G401.6 (cell line): ENCODE measurements around the gene BRINP2.

Experiments used
- FAIRE-seq: peaks from 2 replicates; lab custom pipeline; 2012; peaks lifted over from hg19 to GRCh38; lab: Jason Lieb, UNC

BRINP2 gene

DNA sequence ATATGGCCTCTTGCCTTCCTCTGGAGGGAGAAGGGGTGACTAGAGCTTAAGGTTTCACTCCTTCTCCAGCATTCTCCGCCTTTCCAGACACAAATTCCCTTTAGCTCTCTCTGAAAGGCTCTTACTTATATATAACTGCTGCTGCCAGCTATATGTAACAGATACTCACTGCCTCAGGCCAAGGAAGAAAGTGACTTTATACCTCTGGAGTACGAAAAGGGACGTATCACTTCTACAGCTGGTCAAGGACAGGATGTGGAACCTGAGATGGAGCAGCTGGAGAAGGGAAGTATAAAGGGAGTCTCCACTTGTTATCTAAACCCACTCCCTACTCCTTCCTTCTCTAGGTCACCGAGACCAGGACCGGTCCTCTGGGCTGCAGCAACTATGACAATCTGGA lies 102.4 kb downstream of the BRINP2 start:
- FAIRE-seq = no peak

GRCh38 chr1:177274687-177275211 lies 104.0 kb downstream of the BRINP2 start:
- no peak for FAIRE-seq

GRCh38 chr1:177275736-177276135 lies 105.0 kb downstream of the BRINP2 start:
- FAIRE-seq = no peak

DNA sequence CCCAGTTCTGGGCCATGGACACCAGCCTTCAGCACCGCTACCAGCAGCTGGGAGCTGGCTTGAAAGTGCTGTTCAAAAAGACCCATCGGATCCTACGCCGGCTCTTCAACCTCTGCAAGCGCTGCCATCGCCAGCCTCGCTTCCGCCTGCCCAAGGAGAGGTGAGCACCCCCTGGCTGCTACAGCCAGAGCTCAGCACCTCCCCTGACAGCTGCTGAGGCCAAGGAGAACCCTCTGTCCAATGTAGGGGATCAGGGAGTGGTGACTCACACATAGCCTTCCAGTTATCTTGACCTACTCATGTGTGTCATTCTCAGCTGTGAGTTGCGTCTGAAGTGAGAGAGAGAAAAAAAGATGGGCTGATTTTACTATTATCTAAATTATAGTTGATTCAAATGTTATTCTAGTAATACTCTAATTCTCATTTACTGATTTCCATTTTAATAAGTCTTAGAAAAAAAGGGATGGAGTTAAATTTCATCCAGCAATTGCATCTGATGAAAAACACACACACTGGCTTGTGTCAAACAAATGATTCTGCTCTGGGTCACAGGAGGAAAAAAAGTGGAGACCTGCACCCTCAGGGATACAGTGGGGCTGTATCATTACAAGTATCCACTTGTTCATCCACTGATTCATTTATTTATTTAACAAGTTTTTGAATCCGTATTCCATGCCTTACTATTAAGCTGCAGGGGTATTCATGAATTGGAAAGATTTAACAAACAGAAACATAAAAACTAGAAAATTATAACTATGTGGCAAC lies 108.0 kb downstream of the BRINP2 start:
- FAIRE-seq = no peak

- FAIRE-seq = no peak
Measured at GRCh38 chr1:177281901-177282300, 111.1 kb downstream of the BRINP2 start.

- FAIRE-seq = no peak
Measured at GRCh38 chr1:177282976-177283375, 112.2 kb downstream of the BRINP2 start.

DNA sequence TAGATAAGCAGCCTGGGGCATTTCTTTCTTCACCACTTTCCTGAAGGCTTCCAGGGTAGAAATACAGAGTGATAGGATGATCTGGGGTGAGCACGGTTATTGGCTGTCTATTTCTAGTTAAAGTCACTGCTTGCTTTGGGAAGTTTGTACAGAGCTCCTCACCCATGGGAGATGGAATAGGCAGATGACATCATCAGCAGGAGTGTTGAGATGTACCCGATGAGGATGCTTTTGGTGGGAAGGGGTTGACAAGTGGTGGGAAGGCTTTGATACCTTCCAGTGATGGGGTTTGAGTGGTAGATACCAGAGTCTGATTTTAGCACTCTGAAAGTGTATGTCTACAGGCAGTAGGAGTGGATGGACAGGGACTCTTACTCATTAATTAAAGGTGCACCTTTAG lies 112.6 kb downstream of the BRINP2 start:
- no peak for FAIRE-seq

DNA sequence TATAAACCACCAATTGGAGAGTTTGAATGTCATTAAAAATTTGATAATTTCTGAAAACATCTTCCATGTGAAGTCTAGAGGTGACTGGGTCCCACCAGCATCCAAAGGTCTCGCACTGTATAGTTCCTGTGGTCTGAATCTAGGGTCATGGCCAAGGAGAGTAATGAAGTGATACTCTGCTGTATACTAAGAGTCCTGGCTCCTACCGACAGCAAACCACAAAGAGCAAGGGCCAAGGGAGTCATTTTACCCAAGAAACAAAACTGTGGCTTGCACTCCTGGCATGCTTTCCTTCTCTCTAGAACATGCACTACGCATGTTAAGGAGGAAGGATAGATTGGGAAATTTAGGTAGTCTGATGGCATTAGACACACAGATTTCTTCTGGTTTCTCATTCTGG lies 115.6 kb downstream of the BRINP2 start:
- FAIRE-seq = no peak

DNA sequence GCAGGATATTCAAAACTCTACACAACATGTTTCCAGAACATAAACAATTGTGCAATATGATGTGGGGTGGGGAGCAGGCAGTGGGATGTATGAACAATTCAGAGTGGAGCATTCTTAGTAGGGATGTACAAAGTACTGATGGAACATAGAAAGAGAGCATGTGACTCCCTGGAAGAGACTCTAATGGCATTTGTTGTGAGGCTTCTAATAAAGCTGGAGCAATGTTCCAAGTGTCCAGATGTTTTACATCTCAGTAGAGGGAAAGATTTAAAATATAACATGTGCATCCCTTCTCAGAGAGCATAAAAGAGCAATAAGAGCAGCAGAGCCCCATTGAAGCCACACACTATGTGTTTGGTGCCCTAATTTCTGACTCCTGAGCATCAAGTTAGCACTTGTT lies 116.5 kb downstream of the BRINP2 start:
- no peak for FAIRE-seq

DNA sequence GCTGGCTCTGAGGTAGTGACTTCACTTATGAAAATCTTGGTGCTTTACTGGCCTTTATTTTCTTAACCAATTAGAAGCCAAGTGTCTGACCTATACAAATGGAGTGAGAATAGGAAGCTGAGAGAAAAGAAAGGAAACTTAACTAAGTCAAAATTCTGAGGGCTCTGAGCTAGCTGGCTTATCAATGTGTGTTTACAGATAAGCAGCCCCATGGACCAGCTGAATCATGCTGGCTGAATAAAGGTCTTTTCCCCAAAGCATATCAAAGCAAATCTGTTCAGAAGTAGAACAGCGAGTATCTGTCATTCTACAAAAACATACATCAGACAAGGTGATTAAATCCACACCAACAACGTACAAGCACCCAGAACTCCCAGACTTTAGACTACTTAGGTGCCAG lies 117.2 kb downstream of the BRINP2 start:
- FAIRE-seq = no peak

- FAIRE-seq = no peak
Measured at GRCh38 chr1:177289532-177289931, 118.8 kb downstream of the BRINP2 start.

GRCh38 chr1:177300431-177300830 lies 129.7 kb downstream of the BRINP2 start:
- FAIRE-seq = no peak

DNA sequence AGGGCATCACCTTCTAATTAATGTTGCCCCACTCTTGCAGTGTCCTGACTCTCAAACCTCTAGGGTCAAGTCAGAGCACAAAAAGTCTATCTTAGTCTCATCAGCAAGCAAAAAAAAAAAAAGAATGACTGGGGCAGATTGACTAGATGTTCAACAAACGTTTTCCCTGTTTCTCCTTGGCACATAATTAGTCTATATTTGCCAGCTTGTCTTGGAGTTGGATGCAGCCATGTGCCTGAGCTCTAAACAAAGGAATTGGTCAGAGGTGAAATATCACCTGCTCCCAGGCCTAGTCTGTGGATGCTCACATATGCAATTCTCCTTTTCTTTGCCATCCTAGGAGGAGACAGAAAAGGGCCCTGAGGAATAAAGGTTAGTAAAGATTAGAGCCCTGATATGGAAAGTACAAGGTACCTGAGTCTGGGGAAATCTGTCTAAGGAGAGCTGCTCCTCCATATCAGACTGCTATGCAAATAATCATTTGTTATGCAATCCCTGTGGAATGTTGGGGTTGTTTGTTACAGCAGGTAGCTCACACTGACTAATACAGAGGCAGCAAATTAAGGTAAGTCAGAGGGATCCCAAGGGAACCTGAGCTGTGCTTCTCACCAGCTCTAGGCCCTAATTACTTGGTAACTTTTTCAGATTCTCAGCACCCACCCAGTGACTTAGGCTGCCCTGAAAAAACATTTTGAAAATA lies 130.8 kb downstream of the BRINP2 start:
- no peak for FAIRE-seq

DNA sequence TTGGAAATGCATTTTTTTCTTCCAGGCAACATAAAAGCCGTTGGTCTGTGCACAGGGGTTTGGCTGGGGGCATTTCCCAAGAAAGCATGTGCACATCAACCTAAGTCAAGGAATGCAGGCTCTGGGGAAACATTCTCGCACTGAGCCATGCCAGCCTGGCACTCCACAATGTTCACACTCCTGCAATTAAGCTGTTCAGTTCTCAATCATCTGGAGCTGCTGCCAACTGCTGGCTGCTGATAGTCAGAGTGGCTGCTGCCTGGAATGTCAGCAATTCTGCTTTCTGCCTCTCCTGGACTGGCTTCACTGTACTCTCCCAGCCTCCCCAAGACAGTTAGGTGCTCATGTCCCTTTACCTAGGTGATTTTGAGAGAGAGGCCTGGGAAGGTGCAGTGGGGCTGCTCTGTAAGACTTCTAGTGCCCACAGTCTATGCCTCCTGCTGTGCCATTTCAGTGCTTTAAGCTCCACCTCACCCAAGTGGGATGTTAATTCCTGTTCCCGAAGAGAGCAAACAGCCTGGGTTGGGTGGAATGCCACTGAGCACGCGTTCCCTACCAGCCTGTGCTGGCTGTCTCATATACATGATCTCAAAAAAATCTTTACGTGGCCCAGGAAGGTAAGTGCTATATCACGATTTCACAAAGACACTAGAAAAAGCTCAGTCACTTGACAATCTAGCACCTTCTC lies 131.7 kb downstream of the BRINP2 start:
- no peak for FAIRE-seq

DNA sequence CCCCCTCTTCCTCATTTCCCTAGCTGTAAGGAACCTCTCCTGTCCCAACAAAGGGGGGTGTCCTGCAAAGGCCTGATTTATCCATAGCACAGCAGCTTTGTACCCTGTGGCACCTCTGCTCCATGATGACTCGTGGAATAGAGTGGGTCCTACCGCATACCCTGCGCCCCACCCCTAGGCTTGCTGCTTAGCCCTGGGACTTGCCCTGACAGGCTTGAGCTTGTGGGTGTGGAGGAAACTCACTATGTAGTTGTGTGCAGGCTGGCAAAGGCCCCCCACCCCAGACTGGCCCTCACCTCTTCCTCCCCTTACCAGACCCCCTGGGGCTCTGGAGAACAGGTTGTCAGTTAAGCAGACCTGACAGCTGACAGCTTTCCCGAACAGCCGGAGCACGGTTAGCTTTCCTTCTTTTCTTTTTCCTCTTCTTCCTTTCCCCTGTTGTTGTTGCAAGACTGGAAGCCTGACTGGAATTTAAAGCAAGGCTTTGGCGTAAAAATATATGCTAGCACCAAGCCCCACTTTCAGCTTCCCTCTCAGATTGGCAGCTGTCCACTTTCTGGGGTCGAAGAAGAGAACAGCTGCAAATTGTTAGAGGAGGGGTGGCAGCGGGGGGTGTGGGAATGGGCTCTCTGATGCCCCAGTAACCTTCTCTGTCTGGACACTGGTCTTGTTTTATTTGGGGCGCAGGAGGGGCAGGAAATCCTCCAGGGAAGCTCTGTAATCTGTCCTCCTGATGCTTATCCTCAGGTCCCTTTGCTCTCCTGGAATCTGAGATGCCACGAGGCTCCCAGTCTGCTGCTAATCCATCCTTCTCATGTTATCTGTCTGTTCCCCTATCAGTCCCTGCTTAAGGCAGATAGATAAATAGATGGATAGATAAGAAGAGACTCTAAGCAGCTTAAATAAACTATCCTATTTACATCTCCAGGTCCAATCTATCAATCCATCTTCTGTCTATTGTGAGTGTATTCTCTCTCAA lies 134.6 kb downstream of the BRINP2 start:
- FAIRE-seq = no peak

GRCh38 chr1:177306019-177306415 lies 135.3 kb downstream of the BRINP2 start:
- no peak for FAIRE-seq

DNA sequence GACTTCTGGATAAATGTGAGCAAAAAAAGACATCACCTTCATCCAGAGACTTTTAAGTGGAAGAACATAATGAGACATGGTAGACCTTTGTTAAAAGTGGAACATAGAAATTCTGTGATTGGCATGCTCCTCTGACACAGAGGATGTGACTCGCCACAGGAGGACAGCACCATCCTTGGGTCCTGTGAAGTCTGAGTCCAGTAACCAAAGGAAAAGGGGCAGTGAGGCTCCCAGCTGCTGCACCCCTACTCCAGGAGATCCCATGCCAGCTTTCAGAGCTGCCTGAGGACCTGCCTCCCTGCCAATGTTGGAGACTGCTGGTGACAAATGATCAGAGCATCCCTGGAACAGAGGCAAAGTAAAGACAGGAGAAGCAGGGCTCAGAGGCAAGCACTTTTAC lies 136.2 kb downstream of the BRINP2 start:
- FAIRE-seq = no peak

DNA sequence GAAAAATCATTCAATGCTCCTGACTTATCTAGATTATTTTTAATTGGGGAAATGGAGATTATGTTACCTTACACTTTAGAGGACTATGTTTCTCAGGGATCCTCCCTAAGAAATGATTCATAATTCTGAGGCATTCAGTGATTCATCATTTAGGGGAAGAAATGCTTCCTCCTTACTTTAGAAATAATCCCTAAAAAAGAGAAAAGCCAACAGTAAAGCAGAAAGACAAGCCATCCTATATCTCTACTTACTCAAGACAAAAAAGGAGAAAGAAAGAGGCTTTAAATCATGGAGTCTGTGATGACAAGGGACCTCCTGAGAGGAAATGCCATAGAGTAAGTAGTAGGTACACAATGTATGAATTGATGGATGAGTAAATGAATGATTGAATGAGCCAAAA lies 137.0 kb downstream of the BRINP2 start:
- FAIRE-seq = no peak

- no peak for FAIRE-seq
Measured at GRCh38 chr1:177309880-177310279, 139.1 kb downstream of the BRINP2 start.

DNA sequence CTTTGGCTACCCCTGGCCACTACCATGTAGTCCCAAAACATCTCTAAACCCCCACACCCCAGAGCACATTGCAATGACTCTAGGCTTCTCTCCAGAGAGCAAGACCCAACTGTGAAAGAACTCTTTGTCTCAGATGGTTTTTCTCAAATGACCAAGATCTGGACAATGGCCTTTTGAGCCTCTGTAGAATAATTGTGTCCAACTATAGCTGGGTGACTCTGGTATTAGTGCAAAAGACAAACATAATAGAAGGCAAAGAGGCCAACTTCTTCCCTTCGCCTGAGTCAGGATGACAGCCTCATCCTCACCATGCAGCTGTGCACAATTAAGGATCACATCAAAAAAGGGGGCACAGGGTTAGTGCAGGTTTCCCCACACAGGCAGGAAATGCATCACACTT lies 139.6 kb downstream of the BRINP2 start:
- FAIRE-seq = no peak

DNA sequence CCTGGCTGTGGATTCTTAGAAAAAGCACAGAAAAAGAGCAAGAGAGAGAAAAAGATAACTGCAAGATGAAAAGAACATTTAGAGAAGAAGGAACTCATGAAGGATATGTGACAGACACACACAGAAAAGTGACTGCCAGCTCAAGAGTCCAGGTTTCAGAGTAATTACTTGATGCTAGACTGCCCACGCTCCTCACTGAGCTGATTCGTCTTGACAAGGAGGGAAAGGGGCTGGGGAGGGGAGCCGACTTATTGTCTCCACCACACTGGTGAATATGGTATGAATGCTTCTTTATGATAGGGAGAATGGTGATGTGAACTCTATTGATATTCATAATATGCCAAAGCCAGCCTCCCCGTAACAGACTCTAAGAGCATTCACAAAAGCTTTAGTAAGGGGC lies 140.4 kb downstream of the BRINP2 start:
- no peak for FAIRE-seq

DNA sequence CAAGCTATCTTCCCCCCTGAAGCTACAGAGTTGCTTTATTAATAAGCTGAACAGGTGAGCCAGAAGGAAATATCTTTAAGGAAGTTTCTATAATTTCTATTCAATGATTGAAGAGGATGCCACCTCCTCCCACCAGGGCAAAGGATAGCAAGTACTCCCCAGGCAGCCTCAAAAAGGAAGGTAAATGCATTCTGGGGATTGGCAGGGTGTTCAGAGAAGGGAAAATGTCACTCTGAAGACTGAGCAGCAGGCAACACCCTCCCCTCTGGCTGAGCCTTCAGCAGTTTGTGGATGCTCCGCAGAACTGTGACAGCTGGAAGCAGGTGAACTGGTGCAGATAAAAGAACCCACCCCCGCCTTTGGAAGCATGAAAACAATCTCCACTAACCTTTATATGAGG lies 140.8 kb downstream of the BRINP2 start:
- FAIRE-seq = no peak
